IMR-90 (cell line): ENCODE data around the gene THEM5. TPM values are rescaled to one million over a fixed set of nuclear protein-coding genes. Genes with fewer than 3 reads are reported as not detected.

Experiments used
- ATAC-seq: fragments of 200-7000 bp; cut with Tn5 transposase; 2 replicates; pipeline ENCODE4 v1.9.1; 2020; ENCODE audit warnings: low read depth, mild to moderate bottlenecking, moderate library complexity
- BruUV-seq: library from RNA; stranded (reverse); fragments of 400-500 nt; replicated peaks from 2 replicates; lab custom pipeline; 2021; lab: Mats Ljungman, UMichigan
- CTCF ChIA-PET: fragments of 300-600 bp; formaldehyde crosslinking; extraction: SDS; loops from one replicate; lab custom pipeline; 2021; ENCODE audit warnings: antibody characterized with exemption; lab: Yijun Ruan, JAX
- POLR2A ChIA-PET: fragments of 300-600 bp; sonication (Branson Sonifier 250); formaldehyde crosslinking; loops from one replicate; lab custom pipeline; 2022; ENCODE audit warnings: antibody characterized with exemption; ENCODE audit not compliant: unreplicated experiment; lab: Charles Lee
- DNase-seq: peaks from one replicate; pipeline ENCODE4 v3.0.0; 2013
- H2AFZ ChIP-seq: replicated peaks from 2 replicates; pipeline ENCODE3; 2013; ENCODE audit warnings: low read length, mild to moderate bottlenecking; ENCODE audit not compliant: poor library complexity
- H2AK5ac ChIP-seq: 2 replicates; pipeline ENCODE4 v1.6.1; 2013; ENCODE audit warnings: low read depth, low read length, inconsistent platforms
- H2AK9ac ChIP-seq: replicated peaks from 2 replicates; pipeline ENCODE3; 2013; ENCODE audit warnings: mild to moderate bottlenecking, low read depth, low read length, moderate library complexity; ENCODE audit not compliant: poor library complexity
- H2BK120ac ChIP-seq: 2 replicates; pipeline ENCODE4 v1.6.1; 2013; ENCODE audit warnings: low read depth, low read length, inconsistent platforms
- H2BK15ac ChIP-seq: 3 replicates; pipeline ENCODE4 v1.6.1; 2013; ENCODE audit warnings: low read depth, low read length, inconsistent platforms
- H2BK20ac ChIP-seq: 2 replicates; pipeline ENCODE4 v1.6.1; 2013; ENCODE audit warnings: low read depth, mild to moderate bottlenecking, inconsistent platforms, low read length, moderate library complexity
- H2BK5ac ChIP-seq: 2 replicates; pipeline ENCODE4 v1.6.1; 2013; ENCODE audit warnings: mild to moderate bottlenecking, low read depth, low read length, inconsistent platforms; ENCODE audit not compliant: poor library complexity, severe bottlenecking
- H3K14ac ChIP-seq: replicated peaks from 2 replicates; pipeline ENCODE4 v1.6.1; 2013; ENCODE audit warnings: low read depth, low read length, inconsistent platforms
- H3K18ac ChIP-seq: 2 replicates; pipeline ENCODE4 v1.6.1; 2013; ENCODE audit warnings: low read depth, low read length, control low read depth
- H3K23ac ChIP-seq: 2 replicates; pipeline ENCODE4 v1.6.1; 2013; ENCODE audit warnings: low read depth, low read length, inconsistent platforms
- H3K27ac ChIP-seq: 2 replicates; pipeline ENCODE4 v1.5.1; 2013; ENCODE audit warnings: mild to moderate bottlenecking, control low read depth, low read length; ENCODE audit not compliant: insufficient read depth
- H3K27me3 ChIP-seq: 2 replicates; pipeline ENCODE4 v1.6.1; 2013; ENCODE audit warnings: low read length; ENCODE audit not compliant: control insufficient read depth, insufficient read depth
- H3K36me3 ChIP-seq: 2 replicates; pipeline ENCODE4 v1.6.1; 2013; ENCODE audit warnings: low read length, mixed read lengths; ENCODE audit not compliant: control insufficient read depth, insufficient read depth
- H3K4ac ChIP-seq: 2 replicates; pipeline ENCODE4 v1.6.1; 2013; ENCODE audit warnings: low read depth, low read length, inconsistent platforms
- H3K4me1 ChIP-seq: 2 replicates; pipeline ENCODE4 v1.6.1; 2013; ENCODE audit warnings: low read length, mixed read lengths; ENCODE audit not compliant: control insufficient read depth, insufficient read depth
- H3K4me2 ChIP-seq: 2 replicates; pipeline ENCODE4 v1.6.1; 2013; ENCODE audit warnings: low read depth, mild to moderate bottlenecking, control low read depth, low read length, moderate library complexity
- H3K4me3 ChIP-seq: 2 replicates; pipeline ENCODE4 v1.5.1; 2013; ENCODE audit warnings: low read depth, mild to moderate bottlenecking, control low read depth, low read length, moderate library complexity; ENCODE audit not compliant: insufficient read depth
- H3K56ac ChIP-seq: 2 replicates; pipeline ENCODE4 v1.6.1; 2013; ENCODE audit warnings: low read length, inconsistent platforms; ENCODE audit not compliant: insufficient read depth; ENCODE audit errors: extremely low read depth
- H3K79me1 ChIP-seq, 2 experiments: 2 replicates each; pipeline ENCODE4 v1.6.1; 2013; ENCODE audit warnings: low read length in 2 of 2, inconsistent platforms in 1 of 2, low read depth in 1 of 2
- H3K9ac ChIP-seq: 2 replicates; pipeline ENCODE4 v1.6.1; 2013; ENCODE audit warnings: low read depth, low read length, control low read depth
- H3K9me1 ChIP-seq: 2 replicates; pipeline ENCODE4 v1.6.1; 2013; ENCODE audit warnings: low read length, inconsistent platforms; ENCODE audit not compliant: insufficient read depth
- H3K9me3 ChIP-seq: 2 replicates; pipeline ENCODE4 v1.6.1; 2013; ENCODE audit warnings: low read length; ENCODE audit not compliant: control insufficient read depth, insufficient read depth
- H4K20me1 ChIP-seq: 2 replicates; pipeline ENCODE4 v1.6.1; 2013; ENCODE audit warnings: low read length, inconsistent platforms; ENCODE audit not compliant: insufficient read depth
- H4K5ac ChIP-seq: 2 replicates; pipeline ENCODE4 v1.6.1; 2013; ENCODE audit warnings: mild to moderate bottlenecking, low read depth, low read length, control low read depth
- H4K8ac ChIP-seq, 2 experiments: 2 replicates each; pipeline ENCODE4 v1.6.1; 2013; ENCODE audit warnings: low read depth in 2 of 2, low read length in 2 of 2, control low read depth in 1 of 2, inconsistent platforms in 1 of 2
- H4K91ac ChIP-seq: 2 replicates; pipeline ENCODE4 v1.6.1; 2013; ENCODE audit warnings: low read depth, low read length, inconsistent platforms; ENCODE audit not compliant: insufficient read depth
- BHLHE40 ChIP-seq: fragments of 150-350 bp; IDR thresholded peaks from 2 replicates; pipeline ENCODE4 v1.6.1; 2016; ENCODE audit warnings: mild to moderate bottlenecking, low read depth, low read length
- CEBPB ChIP-seq: IDR thresholded peaks from 2 replicates; pipeline ENCODE4 v1.6.1; 2012; ENCODE audit warnings: low read depth, low read length, improper control_type of control experiment
- CHD1 ChIP-seq: IDR thresholded peaks from 2 replicates; pipeline ENCODE4 v1.6.1; 2012; ENCODE audit warnings: low read depth, low read length, improper control_type of control experiment
- ELK1 ChIP-seq: fragments of 150-350 bp; IDR thresholded peaks from 2 replicates; pipeline ENCODE4 v1.6.1; 2016; ENCODE audit warnings: low read depth, mild to moderate bottlenecking, low read length, moderate library complexity, borderline replicate concordance
- FOS ChIP-seq: fragments of 150-350 bp; IDR thresholded peaks from 2 replicates; pipeline ENCODE4 v1.6.1; 2016; ENCODE audit warnings: low read depth, low read length
- MAFK ChIP-seq: IDR thresholded peaks from 2 replicates; pipeline ENCODE4 v1.6.1; 2012; ENCODE audit warnings: low read depth, low read length, improper control_type of control experiment
- MAZ ChIP-seq: IDR thresholded peaks from 2 replicates; pipeline ENCODE4 v1.6.1; 2012; ENCODE audit warnings: low read depth, mild to moderate bottlenecking, low read length, improper control_type of control experiment, moderate library complexity, borderline replicate concordance
- MXI1 ChIP-seq: IDR thresholded peaks from 2 replicates; pipeline ENCODE4 v1.6.1; 2012; ENCODE audit warnings: low read depth, mild to moderate bottlenecking, low read length, moderate library complexity, borderline replicate concordance
- NFE2L2 ChIP-seq: fragments of 150-350 bp; IDR thresholded peaks from 2 replicates; pipeline ENCODE4 v1.6.1; 2016; ENCODE audit warnings: low read depth, mild to moderate bottlenecking, low read length
- POLR2A ChIP-seq: IDR thresholded peaks from 2 replicates; pipeline ENCODE4 v1.6.1; 2012; ENCODE audit warnings: mild to moderate bottlenecking, low read depth, low read length
- RAD21 ChIP-seq: IDR thresholded peaks from 2 replicates; pipeline ENCODE4 v1.6.1; 2012; ENCODE audit warnings: low read length, improper control_type of control experiment
- RCOR1 ChIP-seq: IDR thresholded peaks from 2 replicates; pipeline ENCODE4 v1.6.1; 2012; ENCODE audit warnings: mild to moderate bottlenecking, low read length, improper control_type of control experiment; ENCODE audit not compliant: insufficient replicate concordance
- RFX5 ChIP-seq: IDR thresholded peaks from 2 replicates; pipeline ENCODE4 v1.8.0; 2012; ENCODE audit warnings: low read depth, mild to moderate bottlenecking, low read length, moderate library complexity
- SMC3 ChIP-seq: fragments of 150-350 bp; IDR thresholded peaks from 2 replicates; pipeline ENCODE4 v1.6.1; 2016; ENCODE audit warnings: low read depth, mild to moderate bottlenecking, antibody characterized with exemption, low read length, moderate library complexity
- USF2 ChIP-seq: fragments of 150-350 bp; IDR thresholded peaks from 2 replicates; pipeline ENCODE4 v1.6.1; 2017; ENCODE audit warnings: mild to moderate bottlenecking, antibody characterized with exemption, low read length, low read depth
- WGBS, 2 experiments: methylation state at CpG; one replicate each; pipeline versions ENCODE4 v1.1.5 to v1.1.7; 2013; ENCODE audit warnings: missing lambda C conversion rate in 2 of 2; ENCODE audit not compliant: insufficient read length in 1 of 2; ENCODE audit errors: extremely low coverage in 2 of 2; 5-methylcytosine and 5-hydroxymethylcytosine counted together
- dilution Hi-C: fragments of 300-500 bp; cut with HindIII; formaldehyde crosslinking; loops from one replicate; pipeline ENCODE4 v1.14.3; 2018; ENCODE audit warnings: low sequenced_read_pairs; ENCODE audit not compliant: unreplicated experiment
- in situ Hi-C: fragments of 300-500 bp; cut with MboI; formaldehyde crosslinking; loops from 3 replicates; pipeline ENCODE4 v1.14.3; 2019; ENCODE audit warnings: low sequenced_read_pairs, inconsistent platforms, mixed read lengths
- intact Hi-C: fragments of 100-400 bp; cut with micrococcal nuclease; formaldehyde crosslinking; loops from 2 replicates; pipeline ENCODE4 v1.10.0; 2022
- polyA plus RNA-seq, 3 experiments: library from polyadenylated mRNA; depleted of rRNA; stranded (reverse); fragments of >200 nt; gene quantifications; 2 replicates each; pipeline ENCODE4 v1.2.3, GENCODE V29; 2012; ENCODE audit warnings: low replicate concordance in 1 of 3
- total RNA-seq: library from RNA; depleted of rRNA; stranded (reverse); fragments of >200 nt; gene quantifications from 2 replicates; pipeline ENCODE4 v1.2.3, GENCODE V29; 2012
- TF ChIP-seq, protein P1 (sequence below): conservative IDR thresholded peaks from 2 replicates; pipeline ENCODE4 v1.5.1; 2012; ENCODE audit warnings: mild to moderate bottlenecking, low read depth, low read length, improper control_type of control experiment

THEM5 gene
- total and polyA plus RNA-seq, 2 of the 4 experiments (the other 2 are of a cell fraction) = not detected

DNA sequence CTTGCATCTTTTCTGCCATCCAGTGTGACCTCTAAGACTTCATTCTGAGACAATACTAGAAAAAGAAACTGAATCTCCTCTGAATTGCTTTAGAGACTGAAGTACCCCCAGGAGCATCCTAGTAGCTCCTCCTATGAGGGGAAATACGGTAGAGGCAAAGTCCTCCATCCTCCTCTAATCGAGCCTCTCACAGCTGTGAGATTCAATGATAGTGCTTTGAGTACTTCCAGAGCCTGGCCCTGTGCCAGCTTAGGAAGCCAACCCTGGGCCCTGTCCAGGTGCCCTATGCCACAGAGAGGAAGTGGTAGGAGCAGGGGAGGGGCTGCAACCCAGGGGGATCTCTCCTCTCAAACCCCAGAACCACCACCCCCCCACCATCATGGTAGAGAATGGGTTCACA, 32.6 kb downstream of the THEM5 start:
- Histone ChIP-seq H2BK120ac (no peak overlapping the region), H3K56ac (no peak overlapping the region), H2AFZ (no peak overlapping the region), H4K8ac (no peak overlapping the region), H3K27me3 (peaks cover 75% of the 10 kb centered on the region), H3K4me3 (no peak overlapping the region), H3K27ac (no peak overlapping the region), H3K9me3 (no peaks in the 10 kb centered on the region), H3K79me1 (no peaks in the 10 kb centered on the region), H2BK20ac (no peak overlapping the region), H3K4me1 (no peaks in the 10 kb centered on the region), H3K4me2 (no peak overlapping the region), H2BK5ac (no peak overlapping the region), H3K18ac (no peak overlapping the region), H4K91ac (no peak overlapping the region), H4K5ac (no peak overlapping the region), H3K9ac (no peak overlapping the region), H3K9me1 (no peaks in the 10 kb centered on the region), H2AK9ac (no peak overlapping the region), H2BK15ac (no peak overlapping the region), H3K23ac (no peak overlapping the region), H3K36me3 (no peaks in the 10 kb centered on the region), H2AK5ac (no peak overlapping the region), H4K20me1 (no peaks in the 10 kb centered on the region), H3K4ac (no peak overlapping the region), H3K14ac (no peak overlapping the region)
- no TSS peak for BruUV-seq
- ChIA-PET POLR2A (no interaction called here), CTCF (no interaction called here)
- dilution Hi-C loops = no loop called here
- no peak for ATAC-seq
- TF ChIP-seq ELK1 (no peak), FOS (no peak), USF2 (no peak), RFX5 (no peak), RAD21 (no peak), CHD1 (no peak), CEBPB (no peak), SMC3 (no peak), BHLHE40 (no peak), MXI1 (no peak), POLR2A (no peak), MAFK (no peak), MAZ (no peak), RCOR1 (no peak), NFE2L2 (no peak)
- TF ChIP-seq, protein P1, sequence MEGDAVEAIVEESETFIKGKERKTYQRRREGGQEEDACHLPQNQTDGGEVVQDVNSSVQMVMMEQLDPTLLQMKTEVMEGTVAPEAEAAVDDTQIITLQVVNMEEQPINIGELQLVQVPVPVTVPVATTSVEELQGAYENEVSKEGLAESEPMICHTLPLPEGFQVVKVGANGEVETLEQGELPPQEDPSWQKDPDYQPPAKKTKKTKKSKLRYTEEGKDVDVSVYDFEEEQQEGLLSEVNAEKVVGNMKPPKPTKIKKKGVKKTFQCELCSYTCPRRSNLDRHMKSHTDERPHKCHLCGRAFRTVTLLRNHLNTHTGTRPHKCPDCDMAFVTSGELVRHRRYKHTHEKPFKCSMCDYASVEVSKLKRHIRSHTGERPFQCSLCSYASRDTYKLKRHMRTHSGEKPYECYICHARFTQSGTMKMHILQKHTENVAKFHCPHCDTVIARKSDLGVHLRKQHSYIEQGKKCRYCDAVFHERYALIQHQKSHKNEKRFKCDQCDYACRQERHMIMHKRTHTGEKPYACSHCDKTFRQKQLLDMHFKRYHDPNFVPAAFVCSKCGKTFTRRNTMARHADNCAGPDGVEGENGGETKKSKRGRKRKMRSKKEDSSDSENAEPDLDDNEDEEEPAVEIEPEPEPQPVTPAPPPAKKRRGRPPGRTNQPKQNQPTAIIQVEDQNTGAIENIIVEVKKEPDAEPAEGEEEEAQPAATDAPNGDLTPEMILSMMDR = no peak
- in situ Hi-C loops = no loop called here
- intact Hi-C loops = no loop called here
- WGBS, 2 experiments = no CpG with 5 or more reads among the region's 2 CpGs
- no peak for DNase-seq
